ENCODE data around the gene SOCS2. TPM values are rescaled to one million over a fixed set of nuclear protein-coding genes. Genes with fewer than 3 reads are reported as not detected.

The SOCS2 gene
- total and polyA plus RNA-seq, 2 of the 8 experiments (the other 6 are each of a cell fraction or from before 2014, with no cell fraction given) = 14.5 to 18.0 TPM

GRCh38 chr12:93602897-93603668 is 30.6 kb downstream of the SOCS2 start:
- no peak overlapping the region for H3K9ac ChIP-seq (replicated peaks in 1 of 4; ENCODE audit: extremely low read depth in 1 of 4, low read depth in 3 of 4, low read length in 3 of 4)
- H3K36me3 ChIP-seq (ENCODE audit: control insufficient read depth in 2 of 4, insufficient read depth in 4 of 4, low read length in 3 of 4) = no peaks in the 10 kb centered on the region
- no peak overlapping the region for H2BK120ac ChIP-seq (replicated peaks; ENCODE audit: low read depth, low read length)
- no peak overlapping the region for H3K23ac ChIP-seq (ENCODE audit: insufficient read length)
- H2BK5ac ChIP-seq (ENCODE audit: low read depth, low read length) = no peak overlapping the region
- no peak overlapping the region for H3K4me3 ChIP-seq (ENCODE audit: extremely low read depth in 1 of 4, insufficient read depth in 2 of 4, low read depth in 3 of 4, low read length in 4 of 4)
- no peak overlapping the region for H4K8ac ChIP-seq (ENCODE audit: extremely low read depth, insufficient read depth, low read length)
- H2AK5ac ChIP-seq (ENCODE audit: low read depth, low read length) = no peak overlapping the region
- H3K79me1 ChIP-seq (ENCODE audit: low read depth, low read length) = no peaks in the 10 kb centered on the region
- ChIA-PET CTCF (ENCODE audit: partially characterized antibody) (interaction anchor here (0.6 to 1.2 kb wide), 4 partner anchors 35 to 222 kb away, joined by 3 to 4 read pairs (median 3); no protein-coding TSS in a partner anchor), POLR2A (ENCODE audit: partially characterized antibody) (interaction anchor here (1.6 kb wide), 1 partner anchor 22 kb away, joined by 4 read pairs; no protein-coding TSS in a partner anchor)
- H4K20me1 ChIP-seq (replicated peaks in 1 of 2; ENCODE audit: control insufficient read depth in 1 of 2, insufficient read depth in 2 of 2, low read length in 2 of 2) = no peaks in the 10 kb centered on the region
- H3K4ac ChIP-seq (replicated peaks; ENCODE audit: insufficient read length, low read depth, low read length) = no peak overlapping the region
- no peak for TF ChIP-seq BACH1 (IDR thresholded peaks at IDR 0.05; ENCODE audit: low read length)
- no peak for TF ChIP-seq CBX5 (IDR thresholded peaks at IDR 0.05; ENCODE audit: low read depth, low read length)
- no peak for FAIRE-seq
- H3K14ac ChIP-seq (ENCODE audit: insufficient read length) = no peak overlapping the region
- no peak overlapping the region for H2BK12ac ChIP-seq (ENCODE audit: low read depth, low read length)
- H3K79me2 ChIP-seq (ENCODE audit: control insufficient read depth in 1 of 2, insufficient read depth in 2 of 2, low read length in 2 of 2) = no peaks in the 10 kb centered on the region
- no peaks in the 10 kb centered on the region for H3K23me2 ChIP-seq (ENCODE audit: low read depth, low read length)
- H3K18ac ChIP-seq (ENCODE audit: extremely low read depth, low read length) = 0 out of 2 replicates have a peak overlapping the region, but pooled peaks have one; percentile 9
- no peak overlapping the region for H2AFZ ChIP-seq (ENCODE audit: low read length)
- H2BK20ac ChIP-seq (ENCODE audit: low read length) = no peak overlapping the region
- no peaks in the 10 kb centered on the region for H3K27me3 ChIP-seq (replicated peaks in 1 of 4; ENCODE audit: control insufficient read depth in 3 of 4, extremely low read depth in 1 of 4, insufficient read depth in 3 of 4, low read length in 3 of 4)
- H4K5ac ChIP-seq (ENCODE audit: insufficient read length, low read depth, low read length) = no peak overlapping the region
- DNase-seq (ENCODE audit: low read depth in 1 of 2, low spot score in 2 of 2) = no peak
- H3K4me1 ChIP-seq (replicated peaks in 1 of 4; ENCODE audit: control insufficient read depth in 3 of 4, insufficient read depth in 4 of 4, low read length in 3 of 4) = no peaks in the 10 kb centered on the region
- no peak overlapping the region for H3K4me2 ChIP-seq (ENCODE audit: insufficient read depth in 1 of 2, low read depth in 2 of 2, low read length in 2 of 2)
- H4K91ac ChIP-seq (replicated peaks; ENCODE audit: insufficient read length, low read length) = no peak overlapping the region
- H3K9me3 ChIP-seq (ENCODE audit: insufficient read depth in 2 of 2, low read depth in 1 of 2, low read length in 1 of 2) = no peaks in the 10 kb centered on the region
- 85% methylated on average over 8 of the region's 8 CpGs; no CpG with 5 or more reads in 1 of the 2 experiments for WGBS, 2 experiments (ENCODE audit: extremely low coverage in 1 of 2, insufficient coverage in 1 of 2, insufficient read length in 1 of 2, insufficient replicate concordance in 2 of 2, low coverage in 1 of 2, low lambda C conversion rate in 2 of 2, missing lambda C conversion rate in 1 of 2)
- H2BK15ac ChIP-seq (ENCODE audit: low read length) = no peak overlapping the region
- no peak overlapping the region for H3K27ac ChIP-seq (ENCODE audit: low read depth, low read length)
- no peak overlapping the region for H3K56ac ChIP-seq (replicated peaks; ENCODE audit: insufficient read length, low read depth, low read length)
